T-helper 1 cell (primary cell): ENCODE data around the gene ADGRG7.
"Not testable (repeated sequence)": the region's sequence is repeated elsewhere in the genome, so short reads cannot be mapped to it uniquely, and the experiment has no call there.

Experiments used
- DNase-seq, 5 donors: peaks; one replicate each; pipeline ENCODE4 v3.0.0-alpha.2; 2012 to 2020

ADGRG7 gene

GRCh38 chr3:100647171-100647570 is 37.8 kb downstream of the ADGRG7 start:
- DNase-seq, result no peak

- no peak for DNase-seq
Observed at GRCh38 chr3:100647657-100648056, 38.3 kb downstream of the ADGRG7 start.

GRCh38 chr3:100650651-100651619 is 41.5 kb downstream of the ADGRG7 start:
- DNase-seq, result peak in 1 of 5 donors; percentile 58

- DNase-seq, result no peak
Observed at GRCh38 chr3:100653604-100654294, 44.3 kb downstream of the ADGRG7 start.

GRCh38 chr3:100656945-100657344 is 47.5 kb downstream of the ADGRG7 start:
- DNase-seq, result no peak

- not testable (repeated sequence) for DNase-seq
Observed at GRCh38 chr3:100661294-100661693, 51.9 kb downstream of the ADGRG7 start.

GRCh38 chr3:100662113-100662823 is 52.9 kb downstream of the ADGRG7 start:
- no peak for DNase-seq

- DNase-seq, result peak in 1 of 5 donors; percentile 73
Observed at GRCh38 chr3:100665230-100665629, 55.8 kb downstream of the ADGRG7 start.

- DNase-seq, result not testable (repeated sequence)
Observed at GRCh38 chr3:100666699-100667098, 57.3 kb downstream of the ADGRG7 start.

GRCh38 chr3:100667316-100667715 is 57.9 kb downstream of the ADGRG7 start:
- DNase-seq, result not testable (repeated sequence)

GRCh38 chr3:100670995-100671394 is 61.6 kb downstream of the ADGRG7 start:
- DNase-seq, result not testable (repeated sequence)

GRCh38 chr3:100681496-100681895 is 72.1 kb downstream of the ADGRG7 start:
- DNase-seq, result no peak

- DNase-seq, result peak in 2 of 5 donors; percentile 4 to 13
Observed at GRCh38 chr3:100682056-100682853, 72.9 kb downstream of the ADGRG7 start.

- DNase-seq, result no peak
Observed at GRCh38 chr3:100682854-100683760, 73.7 kb downstream of the ADGRG7 start.

GRCh38 chr3:100693225-100693624 is 83.8 kb downstream of the ADGRG7 start:
- no peak for DNase-seq

GRCh38 chr3:100695696-100696095 is 86.3 kb downstream of the ADGRG7 start:
- DNase-seq, result no peak

GRCh38 chr3:100696161-100696560 is 86.8 kb downstream of the ADGRG7 start:
- no peak for DNase-seq

GRCh38 chr3:100697172-100697571 is 87.8 kb downstream of the ADGRG7 start:
- DNase-seq, result no peak

- DNase-seq, result no peak
Observed at GRCh38 chr3:100697723-100698285, 88.4 kb downstream of the ADGRG7 start.

GRCh38 chr3:100698736-100699135 is 89.3 kb downstream of the ADGRG7 start:
- DNase-seq, result no peak

- no peak for DNase-seq
Observed at GRCh38 chr3:100700708-100701107, 91.3 kb downstream of the ADGRG7 start.
